ENCODE measurements around the gene DLG2. TPM values are rescaled to one million over a fixed set of nuclear protein-coding genes. Genes with fewer than 3 reads are reported as not detected.

DLG2 gene
- total and polyA plus RNA-seq, 7 donors = 0.23 to 5.3 (median 3.4) TPM

DNA sequence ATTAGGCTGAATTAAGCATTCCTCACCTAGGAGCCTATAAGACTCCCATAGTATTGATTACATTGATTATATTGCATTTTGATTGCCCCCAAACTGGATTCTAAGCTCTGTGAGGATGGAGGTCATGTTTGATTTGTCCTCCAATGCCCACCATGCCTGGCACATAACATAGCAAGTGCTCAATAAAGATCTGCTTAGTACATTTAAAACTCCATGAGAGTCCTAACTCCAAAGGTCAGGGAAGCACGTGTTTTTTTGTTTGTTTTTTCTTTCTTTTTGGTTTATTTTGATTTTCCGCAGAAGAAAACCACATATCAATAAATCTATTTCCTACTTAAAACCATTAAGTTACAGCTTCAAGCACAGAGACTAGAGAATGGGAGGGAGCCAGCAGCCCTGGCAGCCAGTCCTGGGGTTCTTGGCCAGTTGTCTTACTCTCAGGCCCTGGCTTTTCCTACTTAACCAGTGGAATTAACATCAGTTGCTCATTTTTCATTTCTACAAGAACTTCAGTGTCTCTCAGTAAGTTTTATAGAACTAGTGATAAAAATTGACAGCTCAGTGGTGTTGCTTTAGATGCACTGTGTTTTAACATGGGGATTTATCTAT, 1911.1 kb downstream of the DLG2 start:
- TF ChIP-seq, protein P1, sequence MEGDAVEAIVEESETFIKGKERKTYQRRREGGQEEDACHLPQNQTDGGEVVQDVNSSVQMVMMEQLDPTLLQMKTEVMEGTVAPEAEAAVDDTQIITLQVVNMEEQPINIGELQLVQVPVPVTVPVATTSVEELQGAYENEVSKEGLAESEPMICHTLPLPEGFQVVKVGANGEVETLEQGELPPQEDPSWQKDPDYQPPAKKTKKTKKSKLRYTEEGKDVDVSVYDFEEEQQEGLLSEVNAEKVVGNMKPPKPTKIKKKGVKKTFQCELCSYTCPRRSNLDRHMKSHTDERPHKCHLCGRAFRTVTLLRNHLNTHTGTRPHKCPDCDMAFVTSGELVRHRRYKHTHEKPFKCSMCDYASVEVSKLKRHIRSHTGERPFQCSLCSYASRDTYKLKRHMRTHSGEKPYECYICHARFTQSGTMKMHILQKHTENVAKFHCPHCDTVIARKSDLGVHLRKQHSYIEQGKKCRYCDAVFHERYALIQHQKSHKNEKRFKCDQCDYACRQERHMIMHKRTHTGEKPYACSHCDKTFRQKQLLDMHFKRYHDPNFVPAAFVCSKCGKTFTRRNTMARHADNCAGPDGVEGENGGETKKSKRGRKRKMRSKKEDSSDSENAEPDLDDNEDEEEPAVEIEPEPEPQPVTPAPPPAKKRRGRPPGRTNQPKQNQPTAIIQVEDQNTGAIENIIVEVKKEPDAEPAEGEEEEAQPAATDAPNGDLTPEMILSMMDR (IDR thresholded peaks at IDR 0.05) = no peak
- 62 to 72% (median 66%) methylated on average over 2 of the region's 2 CpGs for WGBS, 3 donors
- DNase-seq (peak in 1 of 2 donors; percentile 18), ATAC-seq (no peak)
- Histone ChIP-seq H3K36me3 (ENCODE audit: insufficient read depth in 1 of 2, low read depth in 1 of 2) (no peaks in the 10 kb centered on the region), H3K27me3 (ENCODE audit: insufficient read depth in 3 of 3, low read length in 2 of 3) (no peaks in the 10 kb centered on the region), H3K27ac (no peak overlapping the region), H3K9me3 (no peaks in the 10 kb centered on the region), H3K4me1 (no peaks in the 10 kb centered on the region), H3K4me3 (no peak overlapping the region)
- intact Hi-C loops (cut with DNase I) = no loop called here

GRCh38 chr11:83713708-83714107, 1913.4 kb downstream of the DLG2 start:
- intact Hi-C loops (cut with DNase I) = no loop called here
- Histone ChIP-seq H3K9me3 (no peaks in the 10 kb centered on the region), H3K27ac (peak overlapping the region; percentile 50), H3K4me3 (no peak overlapping the region), H3K4me1 (no peaks in the 10 kb centered on the region), H3K36me3 (ENCODE audit: insufficient read depth in 1 of 2, low read depth in 1 of 2) (no peaks in the 10 kb centered on the region), H3K27me3 (ENCODE audit: insufficient read depth in 3 of 3, low read length in 2 of 3) (no peaks in the 10 kb centered on the region)
- peak; percentile 52 to 66 for DNase-seq
- TF ChIP-seq, protein P1 (IDR thresholded peaks at IDR 0.05) = no peak
- ATAC-seq = peak; percentile 75 to 95 (median 84)
- 22 to 27% (median 24%) methylated on average over 2 of the region's 2 CpGs for WGBS, 3 donors

DNA sequence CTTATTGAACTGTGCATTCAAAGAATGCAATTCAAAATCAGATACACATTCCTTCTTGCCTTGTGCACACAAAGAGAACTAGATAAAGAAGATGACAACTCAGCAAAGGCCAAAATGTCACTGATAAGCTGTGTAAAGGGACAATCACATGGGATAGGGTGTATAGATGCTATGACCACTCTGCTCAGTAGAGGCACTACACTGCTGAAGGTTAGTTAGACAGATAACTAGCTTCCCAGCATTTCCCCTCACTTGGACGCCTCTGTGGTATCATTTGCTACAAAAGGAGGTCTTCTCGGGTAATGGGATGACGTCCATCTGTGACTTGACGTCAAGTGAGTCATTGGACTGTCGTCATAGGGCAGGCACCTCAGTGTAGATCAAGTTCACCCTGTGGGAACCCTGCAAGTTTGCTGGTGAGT, 1916.0 kb downstream of the DLG2 start:
- WGBS, 3 donors = 70 to 73% (median 71%) methylated on average over 5 of the region's 5 CpGs

DNA sequence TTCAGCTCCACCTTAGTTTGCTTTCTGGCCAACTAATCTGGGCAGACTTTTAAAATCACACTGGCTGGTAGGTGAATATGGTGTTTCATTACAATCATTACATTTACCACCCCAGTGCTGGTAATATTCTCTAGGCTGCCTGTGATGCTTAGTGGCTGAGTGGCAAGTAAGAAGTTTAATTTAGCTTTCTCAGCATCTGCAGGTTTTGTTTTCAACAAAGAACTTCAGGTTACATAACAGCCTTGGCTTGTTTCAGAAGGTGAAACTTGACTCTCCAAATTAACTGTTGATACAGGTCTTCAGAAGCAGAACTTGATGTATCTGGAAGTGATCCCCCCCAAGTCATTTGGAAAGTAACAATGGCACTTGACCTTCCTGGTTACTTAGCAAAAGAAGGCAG, 1917.7 kb downstream of the DLG2 start:
- Histone ChIP-seq H3K9me3 (no peaks in the 10 kb centered on the region), H3K27me3 (ENCODE audit: insufficient read depth in 3 of 3, low read length in 2 of 3) (no peaks in the 10 kb centered on the region), H3K4me1 (no peaks in the 10 kb centered on the region), H3K27ac (no peak overlapping the region), H3K36me3 (ENCODE audit: insufficient read depth in 1 of 2, low read depth in 1 of 2) (no peaks in the 10 kb centered on the region), H3K4me3 (no peak overlapping the region)
- ATAC-seq (no peak), DNase-seq (no peak)
- intact Hi-C loops (cut with DNase I) = no loop called here
- TF ChIP-seq, protein P1 (IDR thresholded peaks at IDR 0.05) = no peak

More for the DNA sequence above, 1916.0 kb downstream of the DLG2 start:
- DNase-seq = no peak
- no peaks in the 10 kb centered on the region for H3K36me3 ChIP-seq (ENCODE audit: insufficient read depth in 1 of 2, low read depth in 1 of 2)
- ATAC-seq = peak in 2 of 4 donors; percentile 19 to 21
- TF ChIP-seq, protein P1 (IDR thresholded peaks at IDR 0.05) = no peak
- H3K27me3 ChIP-seq (ENCODE audit: insufficient read depth in 3 of 3, low read length in 2 of 3) = no peaks in the 10 kb centered on the region
- intact Hi-C loops (cut with DNase I) = no loop called here
- no peak overlapping the region for H3K4me3 ChIP-seq
- H3K9me3 ChIP-seq = no peaks in the 10 kb centered on the region
- no peaks in the 10 kb centered on the region for H3K4me1 ChIP-seq
- no peak overlapping the region for H3K27ac ChIP-seq

DNA sequence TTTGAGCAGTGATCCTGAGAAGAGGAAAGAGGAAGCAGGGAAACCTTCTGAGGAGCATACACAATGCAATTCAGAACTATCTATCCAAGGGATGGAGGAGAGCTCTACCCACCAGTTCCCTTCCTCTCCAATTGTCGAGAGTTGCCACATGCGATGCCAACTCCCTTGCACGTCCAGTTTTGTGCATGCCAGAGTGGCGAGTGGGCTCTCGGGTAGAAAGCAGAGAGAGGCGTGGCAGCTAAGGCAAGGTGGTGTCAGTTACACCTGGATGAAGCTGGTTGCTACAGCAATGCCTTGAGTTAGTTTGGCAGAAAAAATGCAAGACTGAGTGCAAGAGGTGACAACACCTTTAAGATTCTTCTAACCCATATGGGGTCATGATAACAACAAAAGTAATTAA, 1920.6 kb downstream of the DLG2 start:
- TF ChIP-seq, protein P1 (IDR thresholded peaks at IDR 0.05) = no peak
- H3K36me3 ChIP-seq (ENCODE audit: insufficient read depth in 1 of 2, low read depth in 1 of 2) = no peaks in the 10 kb centered on the region
- 75 to 83% (median 82%) methylated on average over 6 of the region's 6 CpGs for WGBS, 3 donors
- no peaks in the 10 kb centered on the region for H3K27me3 ChIP-seq (ENCODE audit: insufficient read depth in 3 of 3, low read length in 2 of 3)
- no peak overlapping the region for H3K27ac ChIP-seq
- intact Hi-C loops (cut with DNase I) = no loop called here
- DNase-seq (no peak), ATAC-seq (no peak)
- no peak overlapping the region for H3K4me3 ChIP-seq
- no peaks in the 10 kb centered on the region for H3K4me1 ChIP-seq
- no peaks in the 10 kb centered on the region for H3K9me3 ChIP-seq
